Sigmoid colon (tissue), 4 donors: ENCODE data around the gene NKX1-2.

Experiments
- CTCF ChIP-seq, 4 experiments: fragments of 450-650 bp in 3 of 4; fragments of 200-600 bp in 1 of 4; IDR thresholded peaks; one replicate each; pipeline ENCODE4 v1.5.1; 2016 to 2019; ENCODE audit warnings: antibody characterized with exemption in 4 of 4, mild to moderate bottlenecking in 3 of 4, moderate library complexity in 2 of 4
- EP300 ChIP-seq, 4 donors: sonication (generic); formaldehyde crosslinking; IDR thresholded peaks; one replicate each; pipeline ENCODE4 v1.6.1; 2017; ENCODE audit warnings: antibody characterized with exemption in 4 of 4
- POLR2A ChIP-seq, 2 donors: fragments of 450-650 bp; IDR thresholded peaks; one replicate each; pipeline ENCODE4 v1.6.1; 2016; ENCODE audit warnings: antibody characterized with exemption in 2 of 2, mild to moderate bottlenecking in 2 of 2, moderate library complexity in 2 of 2
- POLR2AphosphoS5 ChIP-seq, 4 donors: sonication (generic); formaldehyde crosslinking; IDR thresholded peaks; one replicate each; pipeline ENCODE4 v1.6.1; 2017; ENCODE audit warnings: antibody characterized with exemption in 4 of 4

- TF ChIP-seq POLR2A (IDR thresholded peaks at IDR 0.05) (no peak), EP300 (IDR thresholded peaks at IDR 0.05) (no peak), POLR2AphosphoS5 (IDR thresholded peaks at IDR 0.05) (no peak), CTCF (IDR thresholded peaks at IDR 0.05) (no peak)
These were observed 1.9 kb downstream of the NKX1-2 start for GRCh38 chr10:124447751-124448466.
